GM12891 (cell line): Measurements from ENCODE around the gene DGKA.

Source experiments
- PAX5 ChIP-seq: IDR thresholded peaks from 2 replicates; pipeline ENCODE4 v1.6.1; 2011; ENCODE audit warnings: low read length, moderate library complexity, mild to moderate bottlenecking; ENCODE audit not compliant: insufficient read depth, severe bottlenecking
- POLR2A ChIP-seq: IDR thresholded peaks from 2 replicates; pipeline ENCODE4 v1.6.1; 2011; ENCODE audit warnings: low read depth, low read length, control low read depth
- POLR2AphosphoS5 ChIP-seq: IDR thresholded peaks from 2 replicates; pipeline ENCODE4 v1.6.1; 2011; ENCODE audit warnings: low read depth, low read length, control low read depth
- SPI1 ChIP-seq: IDR thresholded peaks from 2 replicates; pipeline ENCODE4 v1.6.1; 2011; ENCODE audit warnings: low read depth, low read length, control low read depth
- TAF1 ChIP-seq: IDR thresholded peaks from 2 replicates; pipeline ENCODE4 v1.6.1; 2011; ENCODE audit warnings: low read depth, low read length, control low read depth

DNA sequence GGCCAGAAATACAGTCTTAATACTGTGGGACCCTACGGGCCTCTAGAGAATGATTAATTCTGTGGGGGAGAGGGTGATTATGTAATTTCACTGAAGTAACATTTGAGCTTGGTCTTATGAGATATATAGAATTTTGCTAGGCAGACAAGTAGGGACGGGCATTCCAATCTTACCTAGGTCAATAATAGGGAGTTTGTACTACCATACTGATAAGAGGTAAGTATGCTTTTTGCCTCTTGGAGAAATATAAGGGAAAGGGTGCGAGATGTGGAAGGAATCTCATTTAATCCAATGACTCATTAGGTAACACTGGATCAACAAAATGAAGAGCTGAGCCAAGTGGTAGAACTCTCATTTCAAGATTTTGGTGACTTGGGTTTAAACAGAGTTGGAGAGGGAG, 48.1 kb downstream of the DGKA start:
- no peak for TF ChIP-seq POLR2AphosphoS5
- no peak for TF ChIP-seq POLR2A
- TF ChIP-seq PAX5 = no peak
- no peak for TF ChIP-seq TAF1
- no peak for TF ChIP-seq SPI1
